Activated naive CD4-positive, alpha-beta T cell treated with anti-CD3 and anti-CD28 coated beads for 36 hours (primary cell): ENCODE results near the gene NBDY. TPM values are rescaled to one million over a fixed set of nuclear protein-coding genes. Genes with fewer than 3 reads are reported as not detected.

Experiments
- CTCF ChIA-PET: fragments of 350-600 bp; sonication (Branson Sonifier 250); formaldehyde crosslinking; loops from one replicate; lab custom pipeline; 2021; ENCODE audit warnings: antibody characterized with exemption; lab: Charles Lee
- DNase-seq: peaks from one replicate; pipeline ENCODE4 v3.0.0-alpha.2; 2020
- H3K27ac Mint-ChIP-seq: one replicate; pipeline ENCODE4 v1.8.0; 2021; ENCODE audit warnings: mild to moderate bottlenecking, mixed read lengths
- H3K27me3 Mint-ChIP-seq: one replicate; pipeline ENCODE4 v1.8.0; 2021; ENCODE audit warnings: low read depth, mixed read lengths
- H3K36me3 Mint-ChIP-seq: one replicate; pipeline ENCODE4 v1.8.0; 2021; ENCODE audit warnings: low read depth, mixed read lengths
- H3K4me1 Mint-ChIP-seq: one replicate; pipeline ENCODE4 v1.8.0; 2021; ENCODE audit warnings: low read depth, mixed read lengths
- H3K4me3 Mint-ChIP-seq: one replicate; pipeline ENCODE4 v1.8.0; 2021; ENCODE audit warnings: mild to moderate bottlenecking, moderate library complexity, mixed read lengths
- H3K9me3 Mint-ChIP-seq: one replicate; pipeline ENCODE4 v1.8.0; 2021; ENCODE audit warnings: mixed read lengths
- intact Hi-C: fragments of 100-400 bp; cut with micrococcal nuclease; formaldehyde crosslinking; loops from one replicate; pipeline ENCODE4 v1.15.1; 2023
- total RNA-seq, 2 experiments: library from RNA; stranded (reverse); gene quantifications; one replicate each; pipeline ENCODE4 v1.2.3, GENCODE V29; 2021

NBDY gene
- total RNA-seq, 2 experiments from 2014 or later: 45.8 to 46.3 TPM

- intact Hi-C loops: no loop called here
- no peak overlapping the region for H3K4me3 Mint-ChIP-seq
- peaks cover 30% of the 10 kb centered on the region for H3K4me1 Mint-ChIP-seq
- peaks cover 8% of the 10 kb centered on the region for H3K36me3 Mint-ChIP-seq
- no peaks in the 10 kb centered on the region for H3K27me3 Mint-ChIP-seq
- H3K27ac Mint-ChIP-seq: no peak overlapping the region
- H3K9me3 Mint-ChIP-seq: no peaks in the 10 kb centered on the region
- CTCF ChIA-PET: no interaction called here
- no peak for DNase-seq
These were observed 53.9 kb downstream of the NBDY start for GRCh38 chrX:56782791-56783449.

GRCh38 chrX:56783450-56783831, 54.4 kb downstream of the NBDY start:
- Mint-ChIP-seq H3K27ac (no peak overlapping the region), H3K4me3 (no peak overlapping the region), H3K36me3 (peaks cover 11% of the 10 kb centered on the region), H3K27me3 (no peaks in the 10 kb centered on the region), H3K4me1 (peaks cover 30% of the 10 kb centered on the region), H3K9me3 (no peaks in the 10 kb centered on the region)
- DNase-seq: no peak
- CTCF ChIA-PET: no interaction called here
- intact Hi-C loops: no loop called here

DNA sequence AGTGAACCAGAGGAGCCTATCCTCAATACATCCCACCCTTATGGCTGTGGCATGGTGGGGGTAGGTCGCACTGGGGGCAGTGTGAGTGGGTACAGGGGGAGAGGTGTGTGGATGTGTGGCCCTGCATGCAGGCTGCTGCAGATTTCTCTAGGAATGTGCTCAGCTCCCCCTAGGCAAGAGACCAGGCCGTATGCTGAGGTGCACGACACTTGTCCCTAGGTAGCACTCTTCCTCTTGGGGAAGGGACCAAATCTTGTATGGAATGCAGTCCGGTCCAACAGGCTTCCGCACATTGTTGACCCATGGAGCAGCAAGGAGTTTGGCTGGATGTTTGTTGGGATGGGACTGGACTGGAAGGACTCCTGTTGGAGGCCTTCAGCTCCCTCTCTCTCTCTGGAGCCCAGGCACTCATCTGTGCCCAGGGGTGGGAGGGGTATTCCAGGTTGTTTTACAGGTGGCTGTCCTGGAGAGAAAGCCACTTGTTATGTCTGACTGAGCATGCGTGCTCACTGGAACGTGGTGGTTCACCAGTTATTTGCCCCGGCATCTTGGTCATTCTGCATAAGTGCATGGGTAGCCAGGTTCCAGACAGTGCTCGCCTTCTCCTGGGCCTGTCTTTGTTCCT, 55.1 kb downstream of the NBDY start:
- CTCF ChIA-PET: no interaction called here
- Mint-ChIP-seq H3K4me3 (no peak overlapping the region), H3K9me3 (no peaks in the 10 kb centered on the region), H3K27me3 (no peaks in the 10 kb centered on the region), H3K36me3 (peaks cover 11% of the 10 kb centered on the region), H3K27ac (no peak overlapping the region), H3K4me1 (peaks cover 30% of the 10 kb centered on the region)
- no peak for DNase-seq
- intact Hi-C loops: no loop called here

- H3K36me3 Mint-ChIP-seq: peaks cover 11% of the 10 kb centered on the region
- CTCF ChIA-PET: no interaction called here
- H3K4me3 Mint-ChIP-seq: no peak overlapping the region
- H3K4me1 Mint-ChIP-seq: peaks cover 30% of the 10 kb centered on the region
- H3K9me3 Mint-ChIP-seq: no peaks in the 10 kb centered on the region
- H3K27ac Mint-ChIP-seq: no peak overlapping the region
- H3K27me3 Mint-ChIP-seq: no peaks in the 10 kb centered on the region
- no peak for DNase-seq
- intact Hi-C loops: no loop called here
These were observed 55.6 kb downstream of the NBDY start for GRCh38 chrX:56784666-56785065.

DNA sequence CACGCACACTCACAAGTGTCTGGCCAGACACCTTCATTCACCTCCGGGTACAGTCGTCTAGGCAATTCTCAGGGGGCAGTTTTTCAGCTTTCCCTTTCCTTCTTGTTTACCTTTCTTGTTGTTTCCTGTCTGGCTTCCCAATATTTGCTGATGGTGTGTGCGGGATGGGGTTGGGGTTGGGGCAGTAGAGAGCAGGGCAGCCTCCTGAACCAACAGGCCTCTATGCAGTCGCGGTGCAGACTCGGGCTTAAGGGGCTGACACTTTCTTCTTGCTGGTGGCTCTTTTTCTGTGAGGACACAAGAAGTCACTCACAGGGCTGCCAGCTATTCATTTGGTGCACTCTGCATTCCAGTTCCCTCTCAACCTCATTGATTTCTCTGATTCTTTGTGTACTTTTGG, 56.4 kb downstream of the NBDY start:
- Mint-ChIP-seq H3K4me1 (peaks cover 30% of the 10 kb centered on the region), H3K27ac (no peak overlapping the region), H3K4me3 (no peak overlapping the region), H3K27me3 (no peaks in the 10 kb centered on the region), H3K36me3 (peaks cover 11% of the 10 kb centered on the region), H3K9me3 (no peaks in the 10 kb centered on the region)
- CTCF ChIA-PET: no interaction called here
- no peak for DNase-seq
- intact Hi-C loops: no loop called here

DNA sequence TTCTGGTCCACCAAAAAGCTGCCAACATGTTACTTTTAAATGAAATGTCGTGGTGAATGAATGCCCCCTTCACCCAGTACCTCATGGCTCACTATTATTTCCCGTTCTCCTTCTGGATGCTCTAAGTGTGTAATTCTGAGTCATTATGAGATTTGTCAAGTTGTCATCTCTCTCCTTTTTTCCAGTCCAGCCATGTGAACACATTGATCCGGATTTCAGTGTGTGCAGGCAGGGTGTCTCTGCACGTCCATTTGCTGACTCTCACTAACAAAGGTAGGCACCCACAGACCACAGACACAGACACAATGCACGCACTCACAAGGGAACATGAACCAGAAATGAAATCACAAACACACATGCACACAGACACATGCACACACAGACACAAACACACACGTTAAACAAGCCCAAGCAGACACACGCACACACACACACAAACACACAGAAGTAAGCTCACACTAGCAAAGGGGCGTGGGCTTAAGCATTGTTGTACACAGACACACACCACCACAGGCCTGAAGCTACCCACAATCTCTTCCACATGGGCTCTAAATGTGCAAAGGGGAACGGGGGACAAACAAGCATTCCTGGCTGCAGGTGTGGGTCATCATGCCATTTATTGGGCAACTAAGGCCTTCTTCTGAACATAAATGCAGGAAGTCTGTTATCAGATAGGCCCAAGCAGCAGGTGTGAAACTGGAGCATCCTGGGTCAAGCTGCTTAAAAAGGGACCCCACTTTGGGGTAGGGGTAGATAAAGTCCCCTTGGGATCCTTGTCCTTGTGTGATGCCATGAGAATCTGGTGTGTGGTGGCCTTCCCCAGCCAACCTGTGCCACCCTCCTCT, 58.1 kb downstream of the NBDY start:
- peaks cover 22% of the 10 kb centered on the region for H3K4me1 Mint-ChIP-seq
- no peak overlapping the region for H3K4me3 Mint-ChIP-seq
- no peak overlapping the region for H3K27ac Mint-ChIP-seq
- no peaks in the 10 kb centered on the region for H3K9me3 Mint-ChIP-seq
- no peak for DNase-seq
- intact Hi-C loops: no loop called here
- no peaks in the 10 kb centered on the region for H3K27me3 Mint-ChIP-seq
- CTCF ChIA-PET: no interaction called here
- peaks cover 11% of the 10 kb centered on the region for H3K36me3 Mint-ChIP-seq

- Mint-ChIP-seq H3K9me3 (no peaks in the 10 kb centered on the region), H3K36me3 (peaks cover 13% of the 10 kb centered on the region), H3K4me1 (peaks cover 19% of the 10 kb centered on the region), H3K27me3 (no peaks in the 10 kb centered on the region), H3K4me3 (no peak overlapping the region), H3K27ac (no peak overlapping the region)
- CTCF ChIA-PET: no interaction called here
- DNase-seq: no peak
- intact Hi-C loops: no loop called here
These were observed 58.7 kb downstream of the NBDY start for GRCh38 chrX:56787734-56788152.

- H3K36me3 Mint-ChIP-seq: peaks cover 12% of the 10 kb centered on the region
- no peak for DNase-seq
- intact Hi-C loops: no loop called here
- H3K4me3 Mint-ChIP-seq: no peak overlapping the region
- CTCF ChIA-PET: no interaction called here
- peaks cover 18% of the 10 kb centered on the region for H3K4me1 Mint-ChIP-seq
- no peaks in the 10 kb centered on the region for H3K9me3 Mint-ChIP-seq
- H3K27me3 Mint-ChIP-seq: no peaks in the 10 kb centered on the region
- H3K27ac Mint-ChIP-seq: no peak overlapping the region
These were observed 59.2 kb downstream of the NBDY start for GRCh38 chrX:56788229-56788628.

DNA sequence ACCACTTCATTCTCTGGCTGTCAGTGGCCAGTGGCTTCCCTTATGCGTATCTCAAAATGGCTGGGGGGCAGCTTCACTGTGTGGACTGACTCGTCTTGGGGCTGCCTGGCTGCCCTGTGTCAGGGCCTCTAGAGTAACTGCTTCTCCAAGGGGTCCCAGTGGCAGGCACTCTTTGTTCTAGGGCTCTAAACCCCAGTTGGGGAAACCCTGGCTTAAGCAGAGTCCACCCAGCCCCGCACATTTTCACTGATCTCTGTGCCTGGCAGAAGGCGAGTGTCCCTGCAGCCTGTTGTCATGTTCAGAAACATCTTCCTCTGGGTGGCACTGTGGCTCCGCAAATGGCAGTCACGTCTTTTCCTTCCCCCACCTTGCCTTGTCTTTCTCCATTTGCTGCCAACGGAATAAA, 59.7 kb downstream of the NBDY start:
- no peaks in the 10 kb centered on the region for H3K27me3 Mint-ChIP-seq
- peaks cover 20% of the 10 kb centered on the region for H3K4me1 Mint-ChIP-seq
- no peak for DNase-seq
- peaks cover 12% of the 10 kb centered on the region for H3K36me3 Mint-ChIP-seq
- CTCF ChIA-PET: no interaction called here
- intact Hi-C loops: no loop called here
- H3K9me3 Mint-ChIP-seq: no peaks in the 10 kb centered on the region
- no peak overlapping the region for H3K27ac Mint-ChIP-seq
- H3K4me3 Mint-ChIP-seq: no peak overlapping the region

DNA sequence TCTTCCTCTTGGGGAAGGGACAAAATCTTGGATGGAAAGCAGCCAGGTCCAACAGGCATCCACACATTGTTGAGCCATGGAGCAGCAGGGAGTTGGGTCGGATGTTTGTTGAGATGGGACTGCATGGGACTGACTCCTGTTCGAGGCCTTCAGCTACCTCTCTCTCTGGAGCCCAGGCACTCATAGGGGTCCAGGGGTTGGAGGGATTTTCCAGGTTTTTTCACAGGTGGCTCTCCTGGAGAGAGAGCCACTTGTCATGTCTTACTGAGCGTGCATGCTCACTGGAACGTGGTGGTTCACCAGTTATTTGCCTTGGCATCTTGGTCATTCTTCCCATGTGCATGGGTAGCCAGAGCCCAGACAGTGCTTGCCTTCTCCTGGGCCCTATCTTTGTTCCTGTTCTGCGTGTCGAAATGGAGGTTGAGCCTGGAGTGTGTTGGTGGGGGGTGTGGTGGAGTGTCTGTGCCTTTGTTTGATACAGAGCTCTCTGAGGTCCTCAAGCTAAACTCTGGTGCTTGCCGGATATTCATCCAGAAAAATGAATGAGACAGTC, 60.6 kb downstream of the NBDY start:
- H3K27ac Mint-ChIP-seq: no peak overlapping the region
- no peaks in the 10 kb centered on the region for H3K27me3 Mint-ChIP-seq
- H3K36me3 Mint-ChIP-seq: peaks cover 12% of the 10 kb centered on the region
- H3K4me3 Mint-ChIP-seq: no peak overlapping the region
- CTCF ChIA-PET: no interaction called here
- no peak for DNase-seq
- peaks cover 21% of the 10 kb centered on the region for H3K4me1 Mint-ChIP-seq
- intact Hi-C loops: no loop called here
- H3K9me3 Mint-ChIP-seq: no peaks in the 10 kb centered on the region

DNA sequence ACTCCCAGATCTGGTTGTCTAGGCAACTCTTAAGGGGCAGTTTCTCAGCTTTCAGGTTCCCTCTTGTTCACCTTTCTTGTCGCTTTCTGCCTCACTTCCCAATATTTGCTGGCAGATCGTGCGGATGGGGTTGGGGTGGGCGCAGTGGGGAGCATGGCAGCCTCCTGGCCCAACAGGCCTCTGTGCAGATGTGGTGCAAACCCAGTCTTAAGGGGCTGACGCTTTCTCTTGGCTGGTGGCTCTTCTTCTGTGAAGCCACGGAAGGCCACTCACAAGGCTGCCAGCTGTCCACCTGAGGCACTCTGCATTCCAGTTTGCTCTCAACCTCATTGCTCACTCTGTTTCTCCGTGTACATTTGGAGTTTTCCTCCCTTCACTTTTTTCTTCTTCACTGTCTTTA, 61.7 kb downstream of the NBDY start:
- no peak overlapping the region for H3K4me3 Mint-ChIP-seq
- H3K27ac Mint-ChIP-seq: no peak overlapping the region
- H3K27me3 Mint-ChIP-seq: no peaks in the 10 kb centered on the region
- no peak for DNase-seq
- H3K9me3 Mint-ChIP-seq: no peaks in the 10 kb centered on the region
- CTCF ChIA-PET: no interaction called here
- H3K4me1 Mint-ChIP-seq: peaks cover 24% of the 10 kb centered on the region
- peaks cover 12% of the 10 kb centered on the region for H3K36me3 Mint-ChIP-seq
- intact Hi-C loops: no loop called here

DNA sequence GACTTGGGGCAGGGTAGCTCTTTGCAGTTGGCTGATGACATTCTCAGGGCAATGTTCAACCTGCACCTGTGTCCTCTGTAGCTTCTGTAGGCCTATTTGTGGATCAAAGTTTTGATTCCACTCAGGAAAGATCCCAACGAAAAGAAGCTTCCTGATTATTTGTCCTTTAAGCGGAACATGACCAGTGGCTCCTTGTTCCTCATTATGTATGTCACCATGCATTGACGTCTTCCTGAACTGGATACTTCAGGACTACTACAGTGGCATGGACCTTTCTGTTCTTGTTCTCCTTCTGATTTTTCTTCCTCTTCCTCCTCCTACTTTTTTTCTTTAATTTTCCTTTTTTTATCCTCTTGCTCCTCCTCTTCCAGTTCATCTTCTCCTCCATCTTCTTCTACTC, 62.4 kb downstream of the NBDY start:
- DNase-seq: no peak
- intact Hi-C loops: no loop called here
- no peaks in the 10 kb centered on the region for H3K27me3 Mint-ChIP-seq
- peaks cover 11% of the 10 kb centered on the region for H3K36me3 Mint-ChIP-seq
- no peaks in the 10 kb centered on the region for H3K9me3 Mint-ChIP-seq
- CTCF ChIA-PET: no interaction called here
- no peak overlapping the region for H3K4me3 Mint-ChIP-seq
- H3K27ac Mint-ChIP-seq: no peak overlapping the region
- peaks cover 22% of the 10 kb centered on the region for H3K4me1 Mint-ChIP-seq
